AML-193 (cell line): ENCODE results near the gene C14orf93.
A peak's percentile ranks its signal among the peaks of the same experiment; 100 is the strongest.

Source experiments
- DNase-seq, 2 experiments: peaks; one replicate each; lab custom pipeline; 2025; lab: John Stamatoyannopoulos, UW

C14orf93 gene

GRCh38 chr14:23009939-23010726 lies at the start of gene C14orf93:
TSS of gene C14orf93 (minus strand) at chr14:23010143. CDS start at chr14:22999023, 11,120 bp downstream.
- DNase-seq = peak; percentile 64 to 78

- DNase-seq = no peak
Observed at GRCh38 chr14:23058654-23059504, 48.9 kb upstream of the C14orf93 start.

GRCh38 chr14:23057757-23058653 lies 48.1 kb upstream of the C14orf93 start:
- DNase-seq = no peak

GRCh38 chr14:23056956-23057756 lies 47.2 kb upstream of the C14orf93 start, which contains the start of gene CDH24:
TSS of gene CDH24 (minus strand) at chr14:23057520. CDS start at chr14:23055733, 1,787 bp downstream.
- DNase-seq = no peak

- DNase-seq = no peak
Observed at GRCh38 chr14:23056145-23056955, 46.4 kb upstream of the C14orf93 start.

- DNase-seq = no peak
Observed at GRCh38 chr14:23055621-23056144, 45.7 kb upstream of the C14orf93 start.

- no peak for DNase-seq
Observed at GRCh38 chr14:23055147-23055550, 45.2 kb upstream of the C14orf93 start.

GRCh38 chr14:23054000-23054811 lies 44.3 kb upstream of the C14orf93 start:
- DNase-seq = no peak

GRCh38 chr14:23053426-23053825 lies 43.5 kb upstream of the C14orf93 start:
- DNase-seq = no peak

- DNase-seq = no peak
Observed at GRCh38 chr14:23052671-23053070, 42.7 kb upstream of the C14orf93 start.

- no peak for DNase-seq
Observed at GRCh38 chr14:23052182-23052623, 42.3 kb upstream of the C14orf93 start.

GRCh38 chr14:23051141-23052057 lies 41.5 kb upstream of the C14orf93 start:
- no peak for DNase-seq

- DNase-seq = no peak
Observed at GRCh38 chr14:23049011-23049410, 39.1 kb upstream of the C14orf93 start.

GRCh38 chr14:23047751-23048693 lies 38.1 kb upstream of the C14orf93 start:
- DNase-seq = no peak

GRCh38 chr14:23047034-23047634 lies 37.2 kb upstream of the C14orf93 start:
- no peak for DNase-seq
